Measurements from ENCODE around the gene NEK1.

The NEK1 gene

GRCh38 chr4:169369634-169370033 is 242.7 kb downstream of the NEK1 start:
- no peak for DNase-seq (ENCODE audit: low read depth, low spot score)

GRCh38 chr4:169367826-169368225 is 244.6 kb downstream of the NEK1 start:
- DNase-seq (ENCODE audit: low read depth, low spot score) = no peak

- no peak for DNase-seq (ENCODE audit: low read depth, low spot score)
Measured at GRCh38 chr4:169366821-169367220, 245.6 kb downstream of the NEK1 start.

GRCh38 chr4:169362607-169363006 is 249.8 kb downstream of the NEK1 start:
- no peak for DNase-seq (ENCODE audit: low read depth, low spot score)

GRCh38 chr4:169361756-169362155 is 250.6 kb downstream of the NEK1 start:
- DNase-seq (ENCODE audit: low read depth, low spot score) = no peak

GRCh38 chr4:169359961-169360360 is 252.4 kb downstream of the NEK1 start:
- DNase-seq (ENCODE audit: low read depth, low spot score) = no peak

GRCh38 chr4:169352360-169352759 is 260.0 kb downstream of the NEK1 start:
- DNase-seq (ENCODE audit: low read depth, low spot score) = no peak

GRCh38 chr4:169351872-169352271 is 260.5 kb downstream of the NEK1 start:
- no peak for DNase-seq (ENCODE audit: low read depth, low spot score)

- DNase-seq (ENCODE audit: low read depth, low spot score) = no peak
Measured at GRCh38 chr4:169348541-169348940, 263.8 kb downstream of the NEK1 start.

- no peak for DNase-seq (ENCODE audit: low read depth, low spot score)
Measured at GRCh38 chr4:169346840-169347239, 265.5 kb downstream of the NEK1 start.

GRCh38 chr4:169345316-169345721 is 267.1 kb downstream of the NEK1 start:
- no peak for DNase-seq (ENCODE audit: low read depth, low spot score)

Data from iPS DF 19.7 (cell line).